ENCODE data around the gene AHNAK.

- no peak for TF ChIP-seq TSHZ2 (CRISPR knock-in tag; IDR thresholded peaks at IDR 0.05)
- no peak for TF ChIP-seq ZNF8 (CRISPR knock-in tag; IDR thresholded peaks at IDR 0.05)
- TF ChIP-seq ZFP3 (CRISPR knock-in tag; IDR thresholded peaks at IDR 0.05): no peak
- TF ChIP-seq ZFP30 (CRISPR knock-in tag; IDR thresholded peaks at IDR 0.05): no peak
- TF ChIP-seq PPARA (CRISPR knock-in tag; IDR thresholded peaks at IDR 0.05; ENCODE audit: borderline replicate concordance): no peak
- no peak for TF ChIP-seq ESRRG (CRISPR knock-in tag; IDR thresholded peaks at IDR 0.05)
- TF ChIP-seq CSRNP3 (CRISPR knock-in tag; IDR thresholded peaks at IDR 0.05): no peak
- no peak for TF ChIP-seq ZNF565 (CRISPR knock-in tag; conservative IDR thresholded peaks at IDR 0.05; ENCODE audit: low read depth)
Measured at GRCh38 chr11:62390722-62391121, 155.9 kb downstream of the AHNAK start.

All from SK-N-SH treated with all-trans-retinoic acid at 6 μM for 48 hours (cell line).